K562 (cell line): Measurements from ENCODE around the gene EHD2. TPM values are rescaled to one million over a fixed set of nuclear protein-coding genes. Genes with fewer than 3 reads are reported as not detected.
A peak's percentile ranks its signal among the peaks of the same experiment; 100 is the strongest.

Experiments used
- ARHGAP35 ChIP-seq: fragments of 450-650 bp; IDR thresholded peaks from 2 replicates; pipeline ENCODE4 v1.6.1; 2018; ENCODE audit not compliant: partially characterized antibody
- BCOR ChIP-seq: fragments of 450-650 bp; IDR thresholded peaks from 2 replicates; pipeline ENCODE4 v1.6.1; 2016
- BRD4 ChIP-seq: fragments of 200-600 bp; sonication (generic); IDR thresholded peaks from 2 replicates; pipeline ENCODE4 v1.6.1; 2017; ENCODE audit warnings: inconsistent platforms
- HDAC8 ChIP-seq: fragments of 450-650 bp; IDR thresholded peaks from 2 replicates; pipeline ENCODE4 v1.6.1; 2016; ENCODE audit warnings: mild to moderate bottlenecking, missing genetic modification characterization, moderate library complexity, missing compliant biosample characterization
- MLX ChIP-seq, 2 experiments: fragments of 450-650 bp in 1 of 2; sonication (generic) in 1 of 2; formaldehyde crosslinking; conservative IDR thresholded peaks; 2 replicates each; pipeline versions ENCODE4 v1.4.0 to v1.8.1; 2020 to 2022; ENCODE audit warnings: mild to moderate bottlenecking in 1 of 2, missing genetic modification reagents in 1 of 2
- PHB2 ChIP-seq: fragments of 450-650 bp; IDR thresholded peaks from 2 replicates; pipeline ENCODE4 v1.6.1; 2017; ENCODE audit warnings: low read depth
- SIN3A ChIP-seq, 2 experiments: fragments of 150-350 bp in 1 of 2; IDR thresholded peaks; 2 replicates each; pipeline ENCODE4 v1.6.1; 2011 to 2016; ENCODE audit warnings: borderline replicate concordance in 2 of 2, low read depth in 2 of 2, low read length in 2 of 2, mild to moderate bottlenecking in 2 of 2, moderate library complexity in 2 of 2; ENCODE audit not compliant: control insufficient read depth in 1 of 2
- SIRT6 ChIP-seq: IDR thresholded peaks from one replicate; pipeline ENCODE4 v1.6.1; 2012; ENCODE audit warnings: low read depth, mild to moderate bottlenecking, control low read depth, inconsistent platforms, low read length, moderate library complexity
- SREBF1 ChIP-seq: fragments of 150-350 bp; IDR thresholded peaks from 2 replicates; pipeline ENCODE4 v1.6.1; 2014; ENCODE audit warnings: antibody characterized with exemption, low read depth, low read length, borderline replicate concordance
- TAF15 ChIP-seq: fragments of 200-400 bp; formaldehyde crosslinking; IDR thresholded peaks from 2 replicates; pipeline ENCODE4 v1.6.1; 2017; ENCODE audit warnings: mild to moderate bottlenecking, low read depth, low read length, moderate library complexity
- TGIF2 ChIP-seq: sonication (generic); formaldehyde crosslinking; IDR thresholded peaks from 2 replicates; pipeline ENCODE4 v1.8.1; 2022; ENCODE audit warnings: mild to moderate bottlenecking, missing genetic modification reagents, moderate library complexity
- THRAP3 ChIP-seq: fragments of 450-650 bp; IDR thresholded peaks from 2 replicates; pipeline ENCODE4 v1.6.1; 2016; ENCODE audit warnings: mild to moderate bottlenecking, inconsistent platforms, borderline replicate concordance
- U2AF1 ChIP-seq: fragments of 200-400 bp; formaldehyde crosslinking; optimal IDR thresholded peaks from 2 replicates; pipeline ENCODE3; 2017; ENCODE audit warnings: mild to moderate bottlenecking, low read depth, low read length, moderate library complexity
- U2AF2 ChIP-seq: fragments of 200-400 bp; formaldehyde crosslinking; optimal IDR thresholded peaks from 2 replicates; pipeline ENCODE3; 2017; ENCODE audit warnings: low read depth, mild to moderate bottlenecking, low read length
- ZNF217 ChIP-seq: sonication (generic); formaldehyde crosslinking; IDR thresholded peaks from 2 replicates; pipeline ENCODE4 v1.8.0; 2022; ENCODE audit warnings: mild to moderate bottlenecking, missing genetic modification reagents
- ZNF263 ChIP-seq: sonication (generic); formaldehyde crosslinking; IDR thresholded peaks from 2 replicates; pipeline ENCODE4 v1.8.0; 2022; ENCODE audit warnings: mild to moderate bottlenecking, missing genetic modification reagents, borderline replicate concordance
- ZNF318 ChIP-seq, 2 experiments: fragments of 450-650 bp; IDR thresholded peaks; 2 replicates each; pipeline ENCODE4 v1.6.1; 2016; ENCODE audit warnings: mild to moderate bottlenecking in 2 of 2, borderline replicate concordance in 1 of 2, low read depth in 1 of 2, moderate library complexity in 1 of 2
- ZNF511 ChIP-seq: sonication (generic); formaldehyde crosslinking; IDR thresholded peaks from 2 replicates; pipeline ENCODE4 v1.8.0; 2022; ENCODE audit warnings: mild to moderate bottlenecking, missing genetic modification reagents
- polyA plus RNA-seq, 8 experiments: library from polyadenylated mRNA; depleted of rRNA in 4 of 8; stranded (reverse) in 5 of 8; unstranded in 3 of 8; fragments of >200 nt; fragmentation: Nextera tagmentation in 2 of 8; fragmentation: Illumina TruSeq in 1 of 8; extraction: Ambion mirVana in 2 of 8; extraction: Trizol in 1 of 8; gene quantifications; 2 replicates each; pipeline versions ENCODE4 v1.2.1 to v1.2.3, GENCODE V29; 2011 to 2014; ENCODE audit warnings: inconsistent platforms in 1 of 8, missing spikeins in 1 of 8
- total RNA-seq, 7 experiments: library from RNA; depleted of rRNA in 6 of 7; stranded (reverse); fragments of >200 nt in 6 of 7; fragmentation: Illumina TruSeq in 2 of 7; extraction: Trizol in 2 of 7; gene quantifications; 2 replicates each; pipeline versions ENCODE4 v1.2.1 to v1.2.3, GENCODE V29; 2011 to 2021; ENCODE audit warnings: low replicate concordance in 1 of 7

EHD2 gene
- total and polyA plus RNA-seq, 9 of the 15 experiments (the other 6 are each of a cell fraction or from before 2014, with no cell fraction given), result 1.7 to 32.2 (median 3.0) TPM

- TF ChIP-seq ZNF318 (IDR thresholded peaks at IDR 0.05; ENCODE audit: borderline replicate concordance in 1 of 2, low read depth in 1 of 2) (no peak), THRAP3 (no peak), U2AF2 (no peak), SREBF1 (no peak), HDAC8 (no peak), TGIF2 (CRISPR knock-in tag) (no peak), ZNF217 (no peak), BRD4 (no peak), ZNF263 (CRISPR knock-in tag) (peak; percentile 49; the same call in 1 of the 2 replicates), ZNF511 (no peak), MLX (CRISPR knock-in tag; conservative IDR thresholded peaks at IDR 0.05) (no peak), ARHGAP35 (no peak), PHB2 (no peak), TAF15 (no peak), SIN3A (IDR thresholded peaks at IDR 0.05; ENCODE audit: borderline replicate concordance in 2 of 2, control insufficient read depth in 1 of 2, low read depth in 2 of 2, low read length in 2 of 2) (no peak), U2AF1 (no peak), SIRT6 (no peak), BCOR (peak; percentile 98)
Observed at GRCh38 chr19:47707135-47707925, 5.9 kb upstream of the EHD2 start (continued).
